ENCODE results near the gene GSTA2.

GRCh38 chr6:52731719-52732118 lies 31.6 kb downstream of the GSTA2 start:
- TF ChIP-seq EZH2phosphoT487 (IDR thresholded peaks at IDR 0.05; ENCODE audit: insufficient read depth, low read depth) (no peak), EZH2 (IDR thresholded peaks at IDR 0.05; ENCODE audit: insufficient read depth, poor library complexity, severe bottlenecking) (no peak)
